Panc1 (cell line): ENCODE results near the gene FAM13C. TPM values are rescaled to one million over a fixed set of nuclear protein-coding genes. Genes with fewer than 3 reads are reported as not detected.

Source experiments
- ATAC-seq: fragments of 200-7000 bp; cut with Tn5 transposase; 2 replicates; pipeline ENCODE4 v1.9.1; 2020; ENCODE audit warnings: mild to moderate bottlenecking, moderate library complexity
- BruUV-seq: library from RNA; stranded (reverse); fragments of 400-500 nt; replicated peaks from 2 replicates; lab custom pipeline; 2021; lab: Mats Ljungman, UMichigan
- CTCF ChIA-PET: fragments of 300-600 bp; sonication (Branson Sonifier 250); formaldehyde crosslinking; loops from one replicate; lab custom pipeline; 2022; ENCODE audit warnings: antibody characterized with exemption; lab: Charles Lee
- POLR2A ChIA-PET: fragments of 300-600 bp; sonication (Branson Sonifier 250); formaldehyde crosslinking; loops from one replicate; lab custom pipeline; 2022; ENCODE audit warnings: antibody characterized with exemption; lab: Charles Lee
- DNase-seq: peaks from one replicate; pipeline ENCODE4 v3.0.0-alpha.2; 2010; ENCODE audit warnings: low read depth, low spot score
- H3K27ac ChIP-seq: 2 replicates; pipeline ENCODE4 v1.5.1; 2011; ENCODE audit warnings: mild to moderate bottlenecking, low read length, inconsistent platforms
- H3K27me3 ChIP-seq: fragments of 200-500 bp; sonication (Bioruptor generic); 2 replicates; pipeline ENCODE4 v1.6.0; 2014; ENCODE audit warnings: low read length, inconsistent platforms; ENCODE audit not compliant: control insufficient read depth, insufficient read depth
- H3K36me3 ChIP-seq: fragments of 200-500 bp; sonication (Bioruptor generic); 2 replicates; pipeline ENCODE4 v1.5.1; 2014; ENCODE audit warnings: inconsistent platforms, mild to moderate bottlenecking, low read length, moderate library complexity; ENCODE audit not compliant: control insufficient read depth, insufficient read depth
- H3K4me1 ChIP-seq: 2 replicates; pipeline ENCODE4 v1.5.1; 2011; ENCODE audit warnings: inconsistent platforms, mild to moderate bottlenecking, low read length, moderate library complexity; ENCODE audit not compliant: control insufficient read depth, insufficient read depth
- H3K4me3 ChIP-seq, 2 experiments: 2 replicates each; pipeline ENCODE4 v1.5.1; 2011 to 2012; ENCODE audit warnings: low read depth in 2 of 2, low read length in 2 of 2, mild to moderate bottlenecking in 2 of 2, inconsistent platforms in 1 of 2, moderate library complexity in 1 of 2
- H3K9me3 ChIP-seq: fragments of 200-500 bp; sonication (Bioruptor generic); 2 replicates; pipeline ENCODE4 v1.5.1; 2014; ENCODE audit warnings: low read depth, mild to moderate bottlenecking, inconsistent platforms, low read length, moderate library complexity; ENCODE audit not compliant: control insufficient read depth, insufficient read depth
- CTCF ChIP-seq: fragments of 450-650 bp; IDR thresholded peaks from 2 replicates; pipeline ENCODE4 v1.5.1; 2017; ENCODE audit warnings: mild to moderate bottlenecking
- POLR2AphosphoS5 ChIP-seq: IDR thresholded peaks from 2 replicates; pipeline ENCODE4 v1.6.1; 2012; ENCODE audit warnings: mild to moderate bottlenecking, low read depth, low read length, moderate library complexity
- REST ChIP-seq, 2 experiments: IDR thresholded peaks; 2 replicates each; pipeline ENCODE4 v1.6.1; 2011 to 2012; ENCODE audit warnings: low read depth in 2 of 2, control low read depth in 1 of 2, low read length in 1 of 2, mild to moderate bottlenecking in 1 of 2, moderate library complexity in 1 of 2; ENCODE audit not compliant: insufficient read depth in 1 of 2
- SIN3A ChIP-seq: IDR thresholded peaks from 2 replicates; pipeline ENCODE4 v1.6.1; 2012; ENCODE audit warnings: low read depth, mild to moderate bottlenecking, low read length, moderate library complexity, borderline replicate concordance; ENCODE audit not compliant: insufficient read depth
- TCF7L2 ChIP-seq: IDR thresholded peaks from 2 replicates; pipeline ENCODE4 v1.6.1; 2011; ENCODE audit warnings: mild to moderate bottlenecking, low read depth, low read length, inconsistent platforms
- in situ Hi-C: cut with HindIII; loops from 2 replicates; pipeline ENCODE4 v1.10.0; 2016; ENCODE audit warnings: low sequenced_read_pairs, low pct_unique_long_range_greater_than_20kb
- intact Hi-C: fragments of 100-400 bp; cut with micrococcal nuclease; formaldehyde crosslinking; loops from one replicate; pipeline ENCODE4 v1.10.0; 2022; ENCODE audit not compliant: unreplicated experiment
- total RNA-seq: library from RNA; stranded (reverse); gene quantifications from one replicate; pipeline ENCODE4 v1.2.1, GENCODE V29; 2021; ENCODE audit not compliant: unreplicated experiment

The FAM13C gene
- total RNA-seq, 1 experiment from 2014 or later, result not detected

- BruUV-seq, result no TSS peak
- POLR2A ChIA-PET, result no interaction called here
- in situ Hi-C loops, result no loop called here
- DNase-seq (no peak), ATAC-seq (no peak)
- intact Hi-C loops, result loop anchor here (10.0 kb wide), 1 partner anchor 780 kb away; no protein-coding TSS in a partner anchor
- Histone ChIP-seq H3K36me3 (no peaks in the 10 kb centered on the region), H3K27me3 (no peaks in the 10 kb centered on the region), H3K9me3 (no peaks in the 10 kb centered on the region), H3K4me3 (no peak overlapping the region), H3K4me1 (no peaks in the 10 kb centered on the region), H3K27ac (no peak overlapping the region)
- CTCF ChIA-PET, result no interaction called here
- no peak for TF ChIP-seq TCF7L2
- no peak for TF ChIP-seq POLR2AphosphoS5
Measured at GRCh38 chr10:59244871-59245270, 117.5 kb downstream of the FAM13C start.

- Histone ChIP-seq H3K27me3 (no peaks in the 10 kb centered on the region), H3K36me3 (no peaks in the 10 kb centered on the region), H3K9me3 (no peaks in the 10 kb centered on the region), H3K4me1 (no peaks in the 10 kb centered on the region), H3K27ac (no peak overlapping the region), H3K4me3 (no peak overlapping the region)
- intact Hi-C loops, result loop anchor here (10.0 kb wide), 1 partner anchor 781 kb away; no protein-coding TSS in a partner anchor
- DNase-seq, result no peak
- no peak for TF ChIP-seq SIN3A
- TF ChIP-seq POLR2AphosphoS5, result no peak
- no peak for TF ChIP-seq TCF7L2
- TF ChIP-seq CTCF, result no peak
- no peak for TF ChIP-seq REST (IDR thresholded peaks at IDR 0.05; ENCODE audit: insufficient read depth in 1 of 2, low read depth in 2 of 2, low read length in 1 of 2)
- no TSS peak for BruUV-seq
- in situ Hi-C loops, result no loop called here
- ChIA-PET CTCF (no interaction called here), POLR2A (no interaction called here)
- ATAC-seq, result no peak
Measured at GRCh38 chr10:59243611-59244195, 118.6 kb downstream of the FAM13C start.

- ATAC-seq (no peak), DNase-seq (no peak)
- in situ Hi-C loops (no loop called here), intact Hi-C loops (loop anchor here (10.0 kb wide), 1 partner anchor 782 kb away; no protein-coding TSS in a partner anchor)
- no peak overlapping the region for H3K27ac ChIP-seq
- BruUV-seq, result no TSS peak
- no peaks in the 10 kb centered on the region for H3K27me3 ChIP-seq
- CTCF ChIA-PET, result no interaction called here
- H3K9me3 ChIP-seq, result no peaks in the 10 kb centered on the region
- no peaks in the 10 kb centered on the region for H3K4me1 ChIP-seq
- POLR2A ChIA-PET, result no interaction called here
- TF ChIP-seq REST (IDR thresholded peaks at IDR 0.05; ENCODE audit: insufficient read depth in 1 of 2, low read depth in 2 of 2, low read length in 1 of 2), result no peak
- TF ChIP-seq TCF7L2, result no peak
- TF ChIP-seq SIN3A, result no peak
- no peak for TF ChIP-seq CTCF
- no peak for TF ChIP-seq POLR2AphosphoS5
- no peaks in the 10 kb centered on the region for H3K36me3 ChIP-seq
- no peak overlapping the region for H3K4me3 ChIP-seq
Measured at GRCh38 chr10:59242991-59243390, 119.4 kb downstream of the FAM13C start.
